Lung (tissue), 12 donors: ENCODE data around the gene CRTAC1. TPM values are rescaled to one million over a fixed set of nuclear protein-coding genes. Genes with fewer than 3 reads are reported as not detected.
A peak's percentile ranks its signal among the peaks of the same experiment; 100 is the strongest.

Source experiments
- ATAC-seq: fragments of 200-7000 bp; cut with Tn5 transposase; one replicate; pipeline ENCODE4 v1.9.1; 2020; ENCODE audit warnings: moderate number of reproducible peaks; ENCODE audit not compliant: insufficient read depth, low FRiP score
- DNase-seq, 3 donors: peaks; one replicate each; pipeline ENCODE4 v3.0.0-alpha.2; 2013 to 2017
- H3K27ac ChIP-seq, 2 donors: one replicate each; pipeline ENCODE4 v1.5.1; 2013; ENCODE audit warnings: mild to moderate bottlenecking in 2 of 2, moderate library complexity in 2 of 2, control low read depth in 1 of 2, inconsistent platforms in 1 of 2, low read depth in 1 of 2, low read length in 1 of 2
- H3K27me3 ChIP-seq, 3 donors: one replicate each; pipeline ENCODE4 v1.5.1; 2013; ENCODE audit warnings: low read length in 2 of 3; ENCODE audit not compliant: control insufficient read depth in 3 of 3, insufficient read depth in 3 of 3
- H3K36me3 ChIP-seq, 4 donors: one replicate each; pipeline ENCODE4 v1.5.1; 2013; ENCODE audit warnings: low read length in 4 of 4, mild to moderate bottlenecking in 1 of 4, moderate library complexity in 1 of 4; ENCODE audit not compliant: control insufficient read depth in 4 of 4, insufficient read depth in 4 of 4
- H3K4me1 ChIP-seq, 5 donors: one replicate each; pipeline ENCODE4 v1.5.1; 2013; ENCODE audit warnings: low read length in 5 of 5, mild to moderate bottlenecking in 2 of 5, moderate library complexity in 1 of 5; ENCODE audit not compliant: control insufficient read depth in 5 of 5, insufficient read depth in 5 of 5
- H3K4me3 ChIP-seq: one replicate; pipeline ENCODE4 v1.5.1; 2013; ENCODE audit warnings: mild to moderate bottlenecking, control low read depth, moderate library complexity
- H3K9ac ChIP-seq, 2 donors: one replicate each; pipeline ENCODE4 v1.5.1; 2013; ENCODE audit warnings: low read length in 2 of 2, control low read depth in 1 of 2; ENCODE audit not compliant: insufficient read depth in 1 of 2
- H3K9me3 ChIP-seq, 4 donors: one replicate each; pipeline ENCODE4 v1.5.1; 2013; ENCODE audit warnings: low read length in 3 of 4, mild to moderate bottlenecking in 1 of 4, moderate library complexity in 1 of 4; ENCODE audit not compliant: control insufficient read depth in 4 of 4, insufficient read depth in 3 of 4
- CTCF ChIP-seq: IDR thresholded peaks from 2 replicates; pipeline ENCODE4 v1.5.1; 2012; ENCODE audit warnings: mild to moderate bottlenecking; ENCODE audit errors: control extremely low read depth, extremely low read depth
- WGBS, 2 donors: extraction: QIAGEN DNeasy Blood & Tissue Kit; methylation state at CpG; one replicate each; pipeline ENCODE4 v1.1.7; 2013; 5-methylcytosine and 5-hydroxymethylcytosine counted together
- polyA plus RNA-seq, 2 donors: library from polyadenylated mRNA; stranded (reverse); fragments of 200-250 nt; gene quantifications; one replicate each; pipeline ENCODE4 v1.2.1, GENCODE V29; 2013
- total RNA-seq, 2 donors: library from RNA; depleted of rRNA in 1 of 2; stranded (reverse); fragments of >200 nt in 1 of 2; gene quantifications; one replicate each; pipeline ENCODE4 v1.2.1, GENCODE V29; 2014 to 2021
- donor health status: control.
- donor health status: control.
- donor health status: Bipolar disorder and iron deficiency.
- donor health status: healthy.
- donor health status: DM: yes; HTN: yes; CAD: no.

The CRTAC1 gene
- total and polyA plus RNA-seq, 4 donors = 45.8 to 82.4 (median 54.3) TPM

- Histone ChIP-seq H3K27me3 (no peaks in the 10 kb centered on the region), H3K27ac (peak overlapping the region in 1 of 2 donors; percentile 2), H3K4me1 (peaks cover 0 to 3% (median 0%) of the 10 kb centered on the region in 5 donors), H3K36me3 (no peaks in the 10 kb centered on the region), H3K9me3 (no peaks in the 10 kb centered on the region), H3K9ac (no peak overlapping the region), H3K4me3 (no peak overlapping the region)
- DNase-seq (no peak), ATAC-seq (peak; percentile 66)
- no peak for TF ChIP-seq CTCF
- WGBS, 2 donors = 79 to 85% methylated on average over 11 of the region's 11 CpGs
Observed at GRCh38 chr10:97882142-97883091, 148.0 kb downstream of the CRTAC1 start.

GRCh38 chr10:97880109-97880508, 150.3 kb downstream of the CRTAC1 start:
- H3K9me3 ChIP-seq = no peaks in the 10 kb centered on the region
- WGBS, 2 donors = 94% methylated on average over 10 of the region's 10 CpGs
- DNase-seq (no peak), ATAC-seq (no peak)
- no peaks in the 10 kb centered on the region for H3K36me3 ChIP-seq
- H3K9ac ChIP-seq = no peak overlapping the region
- TF ChIP-seq CTCF = no peak
- no peaks in the 10 kb centered on the region for H3K27me3 ChIP-seq
- no peak overlapping the region for H3K4me3 ChIP-seq
- peaks cover 0 to 3% (median 0%) of the 10 kb centered on the region in 5 donors for H3K4me1 ChIP-seq
- H3K27ac ChIP-seq = no peak overlapping the region

- Histone ChIP-seq H3K9ac (no peak overlapping the region), H3K4me3 (no peak overlapping the region), H3K27ac (no peak overlapping the region), H3K36me3 (no peaks in the 10 kb centered on the region), H3K9me3 (no peaks in the 10 kb centered on the region), H3K4me1 (peaks cover 0 to 3% (median 0%) of the 10 kb centered on the region in 5 donors), H3K27me3 (no peaks in the 10 kb centered on the region)
- WGBS, 2 donors = 89 to 92% methylated on average over 5 of the region's 5 CpGs
- TF ChIP-seq CTCF = no peak
- ATAC-seq = no peak
- no peak for DNase-seq
Observed at GRCh38 chr10:97879241-97879640, 151.2 kb downstream of the CRTAC1 start.
